ENCODE results near the gene PPP2R5B.
"Not testable (repeated sequence)": the region's sequence is repeated elsewhere in the genome, so short reads cannot be mapped to it uniquely, and the experiment has no call there.

Gene PPP2R5B

GRCh38 chr11:64976651-64977050 lies 52.2 kb downstream of the PPP2R5B start:
- ATAC-seq (no peak), DNase-seq (no peak)

DNA sequence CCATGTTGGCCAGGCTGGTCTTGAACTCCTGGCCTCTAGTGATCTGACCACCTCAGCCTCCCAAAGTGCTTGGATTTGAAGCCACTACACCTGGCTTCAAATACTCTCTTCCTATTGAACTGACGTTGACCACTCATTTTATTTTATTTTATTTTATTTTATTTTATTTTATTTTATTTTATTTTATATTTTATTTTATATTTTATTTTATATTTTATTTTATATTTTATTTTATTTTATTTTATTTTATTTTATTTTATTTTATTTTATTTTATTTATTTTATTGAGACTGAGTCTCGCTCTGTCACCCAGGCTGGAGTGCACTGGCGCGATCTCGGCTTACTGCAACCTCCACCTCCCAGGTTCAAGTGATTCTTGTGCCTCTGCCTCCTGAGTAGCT lies 58.9 kb downstream of the PPP2R5B start:
- not testable (repeated sequence) for DNase-seq, ATAC-seq

Data from stimulated activated naive CD8-positive, alpha-beta T cell treated with anti-CD3 and anti-CD28 coated beads, Interleukin-15, Interleukin-2, amounts not matched to agents 100 U/mL and 50 U/mL, for 24 hours (primary cell).